WTC11 (cell line): Measurements from ENCODE around the gene TGFBR2. TPM values are rescaled to one million over a fixed set of nuclear protein-coding genes. Genes with fewer than 3 reads are reported as not detected.

Experiments
- ATAC-seq: fragments of 200-7000 bp; cut with Tn5 transposase; 2 replicates; pipeline ENCODE4 v1.10.0; 2021; ENCODE audit warnings: mild to moderate bottlenecking, moderate library complexity
- CTCF ChIA-PET: fragments of 300-600 bp; sonication (Branson Sonifier 250); formaldehyde crosslinking; loops from one replicate; lab custom pipeline; 2021; ENCODE audit warnings: antibody characterized with exemption; lab: Charles Lee
- POLR2A ChIA-PET: fragments of 350-600 bp; sonication (Branson Sonifier 250); formaldehyde crosslinking; loops from one replicate; lab custom pipeline; 2021; ENCODE audit warnings: antibody characterized with exemption; lab: Charles Lee
- DNase-seq: peaks from one replicate; pipeline ENCODE4 v3.0.0; 2021; ENCODE audit warnings: low spot score
- H3K27ac Mint-ChIP-seq: 2 replicates; pipeline ENCODE4 v1.8.0; 2021; ENCODE audit warnings: mixed read lengths
- H3K27me3 Mint-ChIP-seq: 2 replicates; pipeline ENCODE4 v1.8.0; 2021; ENCODE audit warnings: low read depth, mild to moderate bottlenecking, moderate library complexity, mixed read lengths
- H3K36me3 Mint-ChIP-seq: 2 replicates; pipeline ENCODE4 v1.8.0; 2021; ENCODE audit warnings: mixed read lengths
- H3K4me1 Mint-ChIP-seq: 2 replicates; pipeline ENCODE4 v1.8.0; 2022; ENCODE audit warnings: mixed read lengths
- H3K4me3 Mint-ChIP-seq: 2 replicates; pipeline ENCODE4 v1.8.0; 2021; ENCODE audit warnings: mild to moderate bottlenecking, moderate library complexity, mixed read lengths
- H3K9me3 Mint-ChIP-seq: 2 replicates; pipeline ENCODE4 v1.8.0; 2021; ENCODE audit warnings: mixed read lengths
- CREB1 ChIP-seq: sonication (generic); formaldehyde crosslinking; IDR thresholded peaks from 2 replicates; pipeline ENCODE4 v1.8.0; 2023; ENCODE audit warnings: mild to moderate bottlenecking, missing genetic modification reagents
- CREM ChIP-seq: sonication (generic); formaldehyde crosslinking; IDR thresholded peaks from 2 replicates; pipeline ENCODE4 v1.8.1; 2022; ENCODE audit warnings: mild to moderate bottlenecking, missing genetic modification reagents, moderate library complexity
- FOXP1 ChIP-seq: sonication (generic); formaldehyde crosslinking; IDR thresholded peaks from 2 replicates; pipeline ENCODE4 v1.8.0; 2022; ENCODE audit warnings: missing genetic modification reagents, mild to moderate bottlenecking, moderate library complexity, borderline replicate concordance
- HMGA2 ChIP-seq: fragments of 250-450 bp; sonication (Bioruptor Pico); IDR thresholded peaks from 2 replicates; pipeline ENCODE4 v1.4.0; 2021; ENCODE audit warnings: mild to moderate bottlenecking, moderate library complexity
- JAZF1 ChIP-seq: fragments of 250-450 bp; sonication (Bioruptor Pico); IDR thresholded peaks from 2 replicates; pipeline ENCODE4 v1.9.0; 2021; ENCODE audit warnings: moderate library complexity, mild to moderate bottlenecking, inconsistent platforms
- KAT7 ChIP-seq: sonication (generic); formaldehyde crosslinking; IDR thresholded peaks from 2 replicates; pipeline ENCODE4 v1.8.1; 2023; ENCODE audit warnings: missing genetic modification reagents, mild to moderate bottlenecking, borderline replicate concordance
- NFYB ChIP-seq: sonication (generic); formaldehyde crosslinking; conservative IDR thresholded peaks from 2 replicates; pipeline ENCODE4 v1.8.0; 2022; ENCODE audit warnings: low read depth, missing genetic modification reagents
- OVOL2 ChIP-seq: fragments of 250-450 bp; sonication (Bioruptor Pico); IDR thresholded peaks from 2 replicates; pipeline ENCODE4 v1.9.0; 2021; ENCODE audit warnings: mild to moderate bottlenecking, borderline replicate concordance
- SMAD3 ChIP-seq: sonication (generic); formaldehyde crosslinking; IDR thresholded peaks from 2 replicates; pipeline ENCODE4 v1.8.0; 2022; ENCODE audit warnings: missing genetic modification reagents, mild to moderate bottlenecking, borderline replicate concordance
- ZNF138 ChIP-seq: sonication (generic); formaldehyde crosslinking; conservative IDR thresholded peaks from 2 replicates; pipeline ENCODE4 v1.8.1; 2022; ENCODE audit warnings: mild to moderate bottlenecking, moderate library complexity, missing genetic modification reagents
- total RNA-seq: library from RNA; stranded (reverse); gene quantifications from 3 replicates; pipeline ENCODE4 v1.2.3, GENCODE V29; 2021
- TF ChIP-seq, protein P1 (sequence below): sonication (generic); formaldehyde crosslinking; IDR thresholded peaks from 2 replicates; pipeline ENCODE4 v1.8.1; 2022; ENCODE audit warnings: mild to moderate bottlenecking, missing genetic modification reagents, moderate library complexity, borderline replicate concordance
- TF ChIP-seq, protein P2 (sequence below): sonication (generic); formaldehyde crosslinking; IDR thresholded peaks from 2 replicates; pipeline ENCODE4 v1.8.1; 2023; ENCODE audit warnings: mild to moderate bottlenecking, moderate library complexity, missing genetic modification reagents
- TF ChIP-seq, protein P3 (sequence below): fragments of 250-450 bp; sonication (Bioruptor Pico); IDR thresholded peaks from 2 replicates; pipeline ENCODE4 v1.9.0; 2021; ENCODE audit warnings: mild to moderate bottlenecking
- TF ChIP-seq, protein P4 (sequence below): fragments of 250-450 bp; sonication (Bioruptor Pico); IDR thresholded peaks from 2 replicates; pipeline ENCODE4 v1.9.0; 2021; ENCODE audit warnings: mild to moderate bottlenecking
- TF ChIP-seq, protein P5 (sequence below): sonication (generic); formaldehyde crosslinking; IDR thresholded peaks from 2 replicates; pipeline ENCODE4 v1.8.1; 2023; ENCODE audit warnings: mild to moderate bottlenecking, missing genetic modification reagents, moderate library complexity
- TF ChIP-seq, protein P6 (sequence below): sonication (generic); formaldehyde crosslinking; conservative IDR thresholded peaks from 2 replicates; pipeline ENCODE4 v1.8.1; 2023; ENCODE audit warnings: mild to moderate bottlenecking, low read depth, missing genetic modification reagents, moderate library complexity
- TF ChIP-seq, protein P7 (sequence below): fragments of 250-450 bp; sonication (Bioruptor Pico); IDR thresholded peaks from 2 replicates; pipeline ENCODE4 v1.9.0; 2021; ENCODE audit warnings: mild to moderate bottlenecking, borderline replicate concordance

The TGFBR2 gene
- total RNA-seq, 1 experiment from 2014 or later, result 9.6 TPM

DNA sequence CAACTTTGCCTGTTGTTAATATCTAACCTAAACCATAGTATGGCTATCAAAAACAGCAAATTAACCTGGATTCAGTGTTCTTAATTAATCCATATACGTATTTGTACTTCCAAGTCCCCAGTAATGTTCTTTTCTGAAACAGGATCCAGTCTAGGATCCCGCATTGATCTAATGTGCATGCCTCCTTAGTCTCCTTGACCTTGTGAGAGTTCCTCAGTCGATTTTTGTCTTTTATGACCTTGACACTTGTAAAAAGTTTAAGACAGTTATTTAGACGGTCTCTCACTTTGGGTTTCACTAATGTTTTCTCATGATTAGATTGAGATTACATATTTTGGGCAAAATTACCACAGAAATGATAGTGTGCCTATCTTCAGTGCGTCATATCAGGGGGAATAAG lies 69.4 kb downstream of the TGFBR2 start (continued):
- TF ChIP-seq, protein P1, sequence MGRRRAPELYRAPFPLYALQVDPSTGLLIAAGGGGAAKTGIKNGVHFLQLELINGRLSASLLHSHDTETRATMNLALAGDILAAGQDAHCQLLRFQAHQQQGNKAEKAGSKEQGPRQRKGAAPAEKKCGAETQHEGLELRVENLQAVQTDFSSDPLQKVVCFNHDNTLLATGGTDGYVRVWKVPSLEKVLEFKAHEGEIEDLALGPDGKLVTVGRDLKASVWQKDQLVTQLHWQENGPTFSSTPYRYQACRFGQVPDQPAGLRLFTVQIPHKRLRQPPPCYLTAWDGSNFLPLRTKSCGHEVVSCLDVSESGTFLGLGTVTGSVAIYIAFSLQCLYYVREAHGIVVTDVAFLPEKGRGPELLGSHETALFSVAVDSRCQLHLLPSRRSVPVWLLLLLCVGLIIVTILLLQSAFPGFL (CRISPR knock-in tag), result no peak
- TF ChIP-seq, protein P2, sequence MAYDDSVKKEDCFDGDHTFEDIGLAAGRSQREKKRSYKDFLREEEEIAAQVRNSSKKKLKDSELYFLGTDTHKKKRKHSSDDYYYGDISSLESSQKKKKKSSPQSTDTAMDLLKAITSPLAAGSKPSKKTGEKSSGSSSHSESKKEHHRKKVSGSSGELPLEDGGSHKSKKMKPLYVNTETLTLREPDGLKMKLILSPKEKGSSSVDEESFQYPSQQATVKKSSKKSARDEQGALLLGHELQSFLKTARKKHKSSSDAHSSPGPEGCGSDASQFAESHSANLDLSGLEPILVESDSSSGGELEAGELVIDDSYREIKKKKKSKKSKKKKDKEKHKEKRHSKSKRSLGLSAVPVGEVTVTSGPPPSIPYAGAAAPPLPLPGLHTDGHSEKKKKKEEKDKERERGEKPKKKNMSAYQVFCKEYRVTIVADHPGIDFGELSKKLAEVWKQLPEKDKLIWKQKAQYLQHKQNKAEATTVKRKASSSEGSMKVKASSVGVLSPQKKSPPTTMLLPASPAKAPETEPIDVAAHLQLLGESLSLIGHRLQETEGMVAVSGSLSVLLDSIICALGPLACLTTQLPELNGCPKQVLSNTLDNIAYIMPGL (CRISPR knock-in tag), result no peak
- no peak for TF ChIP-seq CREB1 (CRISPR knock-in tag)
- no peak for TF ChIP-seq FOXP1 (CRISPR knock-in tag)
- TF ChIP-seq, protein P3, sequence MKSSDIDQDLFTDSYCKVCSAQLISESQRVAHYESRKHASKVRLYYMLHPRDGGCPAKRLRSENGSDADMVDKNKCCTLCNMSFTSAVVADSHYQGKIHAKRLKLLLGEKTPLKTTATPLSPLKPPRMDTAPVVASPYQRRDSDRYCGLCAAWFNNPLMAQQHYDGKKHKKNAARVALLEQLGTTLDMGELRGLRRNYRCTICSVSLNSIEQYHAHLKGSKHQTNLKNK, result no peak
- TF ChIP-seq JAZF1 (CRISPR knock-in tag), result no peak
- no peak for TF ChIP-seq NFYB (CRISPR knock-in tag)
- TF ChIP-seq SMAD3 (CRISPR knock-in tag), result no peak
- TF ChIP-seq, protein P4, sequence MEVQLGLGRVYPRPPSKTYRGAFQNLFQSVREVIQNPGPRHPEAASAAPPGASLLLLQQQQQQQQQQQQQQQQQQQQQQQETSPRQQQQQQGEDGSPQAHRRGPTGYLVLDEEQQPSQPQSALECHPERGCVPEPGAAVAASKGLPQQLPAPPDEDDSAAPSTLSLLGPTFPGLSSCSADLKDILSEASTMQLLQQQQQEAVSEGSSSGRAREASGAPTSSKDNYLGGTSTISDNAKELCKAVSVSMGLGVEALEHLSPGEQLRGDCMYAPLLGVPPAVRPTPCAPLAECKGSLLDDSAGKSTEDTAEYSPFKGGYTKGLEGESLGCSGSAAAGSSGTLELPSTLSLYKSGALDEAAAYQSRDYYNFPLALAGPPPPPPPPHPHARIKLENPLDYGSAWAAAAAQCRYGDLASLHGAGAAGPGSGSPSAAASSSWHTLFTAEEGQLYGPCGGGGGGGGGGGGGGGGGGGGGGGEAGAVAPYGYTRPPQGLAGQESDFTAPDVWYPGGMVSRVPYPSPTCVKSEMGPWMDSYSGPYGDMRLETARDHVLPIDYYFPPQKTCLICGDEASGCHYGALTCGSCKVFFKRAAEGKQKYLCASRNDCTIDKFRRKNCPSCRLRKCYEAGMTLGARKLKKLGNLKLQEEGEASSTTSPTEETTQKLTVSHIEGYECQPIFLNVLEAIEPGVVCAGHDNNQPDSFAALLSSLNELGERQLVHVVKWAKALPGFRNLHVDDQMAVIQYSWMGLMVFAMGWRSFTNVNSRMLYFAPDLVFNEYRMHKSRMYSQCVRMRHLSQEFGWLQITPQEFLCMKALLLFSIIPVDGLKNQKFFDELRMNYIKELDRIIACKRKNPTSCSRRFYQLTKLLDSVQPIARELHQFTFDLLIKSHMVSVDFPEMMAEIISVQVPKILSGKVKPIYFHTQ (CRISPR knock-in tag), result no peak
- no peak for TF ChIP-seq KAT7
- TF ChIP-seq, protein P5, sequence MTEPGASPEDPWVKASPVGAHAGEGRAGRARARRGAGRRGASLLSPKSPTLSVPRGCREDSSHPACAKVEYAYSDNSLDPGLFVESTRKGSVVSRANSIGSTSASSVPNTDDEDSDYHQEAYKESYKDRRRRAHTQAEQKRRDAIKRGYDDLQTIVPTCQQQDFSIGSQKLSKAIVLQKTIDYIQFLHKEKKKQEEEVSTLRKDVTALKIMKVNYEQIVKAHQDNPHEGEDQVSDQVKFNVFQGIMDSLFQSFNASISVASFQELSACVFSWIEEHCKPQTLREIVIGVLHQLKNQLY (CRISPR knock-in tag), result no peak
- TF ChIP-seq, protein P6, sequence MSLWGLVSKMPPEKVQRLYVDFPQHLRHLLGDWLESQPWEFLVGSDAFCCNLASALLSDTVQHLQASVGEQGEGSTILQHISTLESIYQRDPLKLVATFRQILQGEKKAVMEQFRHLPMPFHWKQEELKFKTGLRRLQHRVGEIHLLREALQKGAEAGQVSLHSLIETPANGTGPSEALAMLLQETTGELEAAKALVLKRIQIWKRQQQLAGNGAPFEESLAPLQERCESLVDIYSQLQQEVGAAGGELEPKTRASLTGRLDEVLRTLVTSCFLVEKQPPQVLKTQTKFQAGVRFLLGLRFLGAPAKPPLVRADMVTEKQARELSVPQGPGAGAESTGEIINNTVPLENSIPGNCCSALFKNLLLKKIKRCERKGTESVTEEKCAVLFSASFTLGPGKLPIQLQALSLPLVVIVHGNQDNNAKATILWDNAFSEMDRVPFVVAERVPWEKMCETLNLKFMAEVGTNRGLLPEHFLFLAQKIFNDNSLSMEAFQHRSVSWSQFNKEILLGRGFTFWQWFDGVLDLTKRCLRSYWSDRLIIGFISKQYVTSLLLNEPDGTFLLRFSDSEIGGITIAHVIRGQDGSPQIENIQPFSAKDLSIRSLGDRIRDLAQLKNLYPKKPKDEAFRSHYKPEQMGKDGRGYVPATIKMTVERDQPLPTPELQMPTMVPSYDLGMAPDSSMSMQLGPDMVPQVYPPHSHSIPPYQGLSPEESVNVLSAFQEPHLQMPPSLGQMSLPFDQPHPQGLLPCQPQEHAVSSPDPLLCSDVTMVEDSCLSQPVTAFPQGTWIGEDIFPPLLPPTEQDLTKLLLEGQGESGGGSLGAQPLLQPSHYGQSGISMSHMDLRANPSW (CRISPR knock-in tag), result no peak

DNA sequence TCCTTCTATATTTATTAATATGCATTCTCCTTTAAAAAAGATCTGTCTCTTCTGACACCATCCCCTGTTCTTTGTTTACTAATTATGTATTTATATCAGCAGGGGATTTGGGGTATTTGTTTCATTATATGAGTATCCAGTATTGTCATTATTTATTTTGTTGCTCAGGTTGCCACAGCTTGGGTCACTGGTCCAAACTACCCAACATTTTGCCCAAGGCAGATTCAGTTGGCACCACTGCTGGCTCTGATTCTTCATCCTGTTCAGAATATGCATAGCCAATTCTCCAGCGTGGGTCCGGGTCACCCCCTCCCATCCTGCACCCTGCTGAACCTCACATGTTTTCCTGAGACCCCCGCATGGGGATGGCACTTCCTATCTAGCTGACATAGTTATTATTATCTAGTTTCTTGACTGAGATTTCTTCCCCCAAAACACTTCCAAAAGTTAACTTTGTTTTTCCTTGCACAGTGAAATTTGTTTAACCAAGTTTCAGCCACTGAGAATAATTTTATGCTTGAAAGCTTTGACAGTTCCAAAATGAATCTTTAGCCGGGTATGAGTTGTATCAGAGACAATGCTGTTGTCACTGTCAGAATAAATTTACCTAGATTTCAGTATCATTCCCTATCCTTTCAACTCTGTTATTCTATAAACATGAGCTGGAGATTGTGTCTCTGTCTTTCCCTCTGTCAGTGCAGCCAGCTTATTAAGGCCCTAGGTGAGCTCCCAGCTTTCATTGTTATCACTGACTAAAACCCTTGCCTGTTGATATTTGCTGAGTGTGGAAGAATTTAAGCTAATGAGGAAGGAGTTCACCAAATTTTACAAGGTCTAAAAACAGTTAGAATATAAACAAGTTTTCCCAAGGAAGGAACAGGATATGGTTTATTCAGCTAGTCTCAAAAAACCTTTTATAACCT lies 70.3 kb downstream of the TGFBR2 start:
- Mint-ChIP-seq H3K9me3 (no peaks in the 10 kb centered on the region), H3K36me3 (peaks cover 66% of the 10 kb centered on the region), H3K27me3 (no peaks in the 10 kb centered on the region), H3K4me1 (peaks cover 37% of the 10 kb centered on the region), H3K4me3 (no peak overlapping the region), H3K27ac (no peak overlapping the region)
- TF ChIP-seq CREM (CRISPR knock-in tag) (no peak), ZNF138 (CRISPR knock-in tag) (no peak), HMGA2 (CRISPR knock-in tag) (no peak), OVOL2 (no peak)
- TF ChIP-seq, protein P7, sequence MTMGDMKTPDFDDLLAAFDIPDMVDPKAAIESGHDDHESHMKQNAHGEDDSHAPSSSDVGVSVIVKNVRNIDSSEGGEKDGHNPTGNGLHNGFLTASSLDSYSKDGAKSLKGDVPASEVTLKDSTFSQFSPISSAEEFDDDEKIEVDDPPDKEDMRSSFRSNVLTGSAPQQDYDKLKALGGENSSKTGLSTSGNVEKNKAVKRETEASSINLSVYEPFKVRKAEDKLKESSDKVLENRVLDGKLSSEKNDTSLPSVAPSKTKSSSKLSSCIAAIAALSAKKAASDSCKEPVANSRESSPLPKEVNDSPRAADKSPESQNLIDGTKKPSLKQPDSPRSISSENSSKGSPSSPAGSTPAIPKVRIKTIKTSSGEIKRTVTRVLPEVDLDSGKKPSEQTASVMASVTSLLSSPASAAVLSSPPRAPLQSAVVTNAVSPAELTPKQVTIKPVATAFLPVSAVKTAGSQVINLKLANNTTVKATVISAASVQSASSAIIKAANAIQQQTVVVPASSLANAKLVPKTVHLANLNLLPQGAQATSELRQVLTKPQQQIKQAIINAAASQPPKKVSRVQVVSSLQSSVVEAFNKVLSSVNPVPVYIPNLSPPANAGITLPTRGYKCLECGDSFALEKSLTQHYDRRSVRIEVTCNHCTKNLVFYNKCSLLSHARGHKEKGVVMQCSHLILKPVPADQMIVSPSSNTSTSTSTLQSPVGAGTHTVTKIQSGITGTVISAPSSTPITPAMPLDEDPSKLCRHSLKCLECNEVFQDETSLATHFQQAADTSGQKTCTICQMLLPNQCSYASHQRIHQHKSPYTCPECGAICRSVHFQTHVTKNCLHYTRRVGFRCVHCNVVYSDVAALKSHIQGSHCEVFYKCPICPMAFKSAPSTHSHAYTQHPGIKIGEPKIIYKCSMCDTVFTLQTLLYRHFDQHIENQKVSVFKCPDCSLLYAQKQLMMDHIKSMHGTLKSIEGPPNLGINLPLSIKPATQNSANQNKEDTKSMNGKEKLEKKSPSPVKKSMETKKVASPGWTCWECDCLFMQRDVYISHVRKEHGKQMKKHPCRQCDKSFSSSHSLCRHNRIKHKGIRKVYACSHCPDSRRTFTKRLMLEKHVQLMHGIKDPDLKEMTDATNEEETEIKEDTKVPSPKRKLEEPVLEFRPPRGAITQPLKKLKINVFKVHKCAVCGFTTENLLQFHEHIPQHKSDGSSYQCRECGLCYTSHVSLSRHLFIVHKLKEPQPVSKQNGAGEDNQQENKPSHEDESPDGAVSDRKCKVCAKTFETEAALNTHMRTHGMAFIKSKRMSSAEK (CRISPR knock-in tag), result no peak
- no peak for ATAC-seq
- no peak for DNase-seq
- CTCF ChIA-PET, result no interaction called here
- POLR2A ChIA-PET, result no interaction called here
